IMR-90 (cell line): ENCODE data around the gene JAKMIP2. TPM values are rescaled to one million over a fixed set of nuclear protein-coding genes. Genes with fewer than 3 reads are reported as not detected.

Experiments
- ATAC-seq: fragments of 200-7000 bp; cut with Tn5 transposase; 2 replicates; pipeline ENCODE4 v1.9.1; 2020; ENCODE audit warnings: low read depth, mild to moderate bottlenecking, moderate library complexity
- BruUV-seq: library from RNA; stranded (reverse); fragments of 400-500 nt; replicated peaks from 2 replicates; lab custom pipeline; 2021; lab: Mats Ljungman, UMichigan
- CTCF ChIA-PET: fragments of 300-600 bp; formaldehyde crosslinking; extraction: SDS; loops from one replicate; lab custom pipeline; 2021; ENCODE audit warnings: antibody characterized with exemption; lab: Yijun Ruan, JAX
- POLR2A ChIA-PET: fragments of 300-600 bp; sonication (Branson Sonifier 250); formaldehyde crosslinking; loops from one replicate; lab custom pipeline; 2022; ENCODE audit warnings: antibody characterized with exemption; ENCODE audit not compliant: unreplicated experiment; lab: Charles Lee
- DNase-seq: peaks from one replicate; pipeline ENCODE4 v3.0.0; 2013
- H2AFZ ChIP-seq: replicated peaks from 2 replicates; pipeline ENCODE3; 2013; ENCODE audit warnings: low read length, mild to moderate bottlenecking; ENCODE audit not compliant: poor library complexity
- H2AK5ac ChIP-seq: 2 replicates; pipeline ENCODE4 v1.6.1; 2013; ENCODE audit warnings: low read depth, low read length, inconsistent platforms
- H2AK9ac ChIP-seq: replicated peaks from 2 replicates; pipeline ENCODE3; 2013; ENCODE audit warnings: mild to moderate bottlenecking, low read depth, low read length, moderate library complexity; ENCODE audit not compliant: poor library complexity
- H2BK120ac ChIP-seq: 2 replicates; pipeline ENCODE4 v1.6.1; 2013; ENCODE audit warnings: low read depth, low read length, inconsistent platforms
- H2BK15ac ChIP-seq: 3 replicates; pipeline ENCODE4 v1.6.1; 2013; ENCODE audit warnings: low read depth, low read length, inconsistent platforms
- H2BK20ac ChIP-seq: 2 replicates; pipeline ENCODE4 v1.6.1; 2013; ENCODE audit warnings: low read depth, mild to moderate bottlenecking, inconsistent platforms, low read length, moderate library complexity
- H2BK5ac ChIP-seq: 2 replicates; pipeline ENCODE4 v1.6.1; 2013; ENCODE audit warnings: mild to moderate bottlenecking, low read depth, low read length, inconsistent platforms; ENCODE audit not compliant: poor library complexity, severe bottlenecking
- H3K14ac ChIP-seq: replicated peaks from 2 replicates; pipeline ENCODE4 v1.6.1; 2013; ENCODE audit warnings: low read depth, low read length, inconsistent platforms
- H3K18ac ChIP-seq: 2 replicates; pipeline ENCODE4 v1.6.1; 2013; ENCODE audit warnings: low read depth, low read length, control low read depth
- H3K23ac ChIP-seq: 2 replicates; pipeline ENCODE4 v1.6.1; 2013; ENCODE audit warnings: low read depth, low read length, inconsistent platforms
- H3K27ac ChIP-seq: 2 replicates; pipeline ENCODE4 v1.5.1; 2013; ENCODE audit warnings: mild to moderate bottlenecking, control low read depth, low read length; ENCODE audit not compliant: insufficient read depth
- H3K27me3 ChIP-seq: 2 replicates; pipeline ENCODE4 v1.6.1; 2013; ENCODE audit warnings: low read length; ENCODE audit not compliant: control insufficient read depth, insufficient read depth
- H3K36me3 ChIP-seq: 2 replicates; pipeline ENCODE4 v1.6.1; 2013; ENCODE audit warnings: low read length, mixed read lengths; ENCODE audit not compliant: control insufficient read depth, insufficient read depth
- H3K4ac ChIP-seq: 2 replicates; pipeline ENCODE4 v1.6.1; 2013; ENCODE audit warnings: low read depth, low read length, inconsistent platforms
- H3K4me1 ChIP-seq: 2 replicates; pipeline ENCODE4 v1.6.1; 2013; ENCODE audit warnings: low read length, mixed read lengths; ENCODE audit not compliant: control insufficient read depth, insufficient read depth
- H3K4me2 ChIP-seq: 2 replicates; pipeline ENCODE4 v1.6.1; 2013; ENCODE audit warnings: low read depth, mild to moderate bottlenecking, control low read depth, low read length, moderate library complexity
- H3K4me3 ChIP-seq: 2 replicates; pipeline ENCODE4 v1.5.1; 2013; ENCODE audit warnings: low read depth, mild to moderate bottlenecking, control low read depth, low read length, moderate library complexity; ENCODE audit not compliant: insufficient read depth
- H3K56ac ChIP-seq: 2 replicates; pipeline ENCODE4 v1.6.1; 2013; ENCODE audit warnings: low read length, inconsistent platforms; ENCODE audit not compliant: insufficient read depth; ENCODE audit errors: extremely low read depth
- H3K79me1 ChIP-seq, 2 experiments: 2 replicates each; pipeline ENCODE4 v1.6.1; 2013; ENCODE audit warnings: low read length in 2 of 2, inconsistent platforms in 1 of 2, low read depth in 1 of 2
- H3K9ac ChIP-seq: 2 replicates; pipeline ENCODE4 v1.6.1; 2013; ENCODE audit warnings: low read depth, low read length, control low read depth
- H3K9me1 ChIP-seq: 2 replicates; pipeline ENCODE4 v1.6.1; 2013; ENCODE audit warnings: low read length, inconsistent platforms; ENCODE audit not compliant: insufficient read depth
- H3K9me3 ChIP-seq: 2 replicates; pipeline ENCODE4 v1.6.1; 2013; ENCODE audit warnings: low read length; ENCODE audit not compliant: control insufficient read depth, insufficient read depth
- H4K20me1 ChIP-seq: 2 replicates; pipeline ENCODE4 v1.6.1; 2013; ENCODE audit warnings: low read length, inconsistent platforms; ENCODE audit not compliant: insufficient read depth
- H4K5ac ChIP-seq: 2 replicates; pipeline ENCODE4 v1.6.1; 2013; ENCODE audit warnings: mild to moderate bottlenecking, low read depth, low read length, control low read depth
- H4K8ac ChIP-seq, 2 experiments: 2 replicates each; pipeline ENCODE4 v1.6.1; 2013; ENCODE audit warnings: low read depth in 2 of 2, low read length in 2 of 2, control low read depth in 1 of 2, inconsistent platforms in 1 of 2
- H4K91ac ChIP-seq: 2 replicates; pipeline ENCODE4 v1.6.1; 2013; ENCODE audit warnings: low read depth, low read length, inconsistent platforms; ENCODE audit not compliant: insufficient read depth
- CEBPB ChIP-seq: IDR thresholded peaks from 2 replicates; pipeline ENCODE4 v1.6.1; 2012; ENCODE audit warnings: low read depth, low read length, improper control_type of control experiment
- ELK1 ChIP-seq: fragments of 150-350 bp; IDR thresholded peaks from 2 replicates; pipeline ENCODE4 v1.6.1; 2016; ENCODE audit warnings: low read depth, mild to moderate bottlenecking, low read length, moderate library complexity, borderline replicate concordance
- RCOR1 ChIP-seq: IDR thresholded peaks from 2 replicates; pipeline ENCODE4 v1.6.1; 2012; ENCODE audit warnings: mild to moderate bottlenecking, low read length, improper control_type of control experiment; ENCODE audit not compliant: insufficient replicate concordance
- RFX5 ChIP-seq: IDR thresholded peaks from 2 replicates; pipeline ENCODE4 v1.8.0; 2012; ENCODE audit warnings: low read depth, mild to moderate bottlenecking, low read length, moderate library complexity
- USF2 ChIP-seq: fragments of 150-350 bp; IDR thresholded peaks from 2 replicates; pipeline ENCODE4 v1.6.1; 2017; ENCODE audit warnings: mild to moderate bottlenecking, antibody characterized with exemption, low read length, low read depth
- dilution Hi-C: fragments of 300-500 bp; cut with HindIII; formaldehyde crosslinking; loops from one replicate; pipeline ENCODE4 v1.14.3; 2018; ENCODE audit warnings: low sequenced_read_pairs; ENCODE audit not compliant: unreplicated experiment
- in situ Hi-C: fragments of 300-500 bp; cut with MboI; formaldehyde crosslinking; loops from 3 replicates; pipeline ENCODE4 v1.14.3; 2019; ENCODE audit warnings: low sequenced_read_pairs, inconsistent platforms, mixed read lengths
- intact Hi-C: fragments of 100-400 bp; cut with micrococcal nuclease; formaldehyde crosslinking; loops from 2 replicates; pipeline ENCODE4 v1.10.0; 2022
- polyA plus RNA-seq, 3 experiments: library from polyadenylated mRNA; depleted of rRNA; stranded (reverse); fragments of >200 nt; gene quantifications; 2 replicates each; pipeline ENCODE4 v1.2.3, GENCODE V29; 2012; ENCODE audit warnings: low replicate concordance in 1 of 3
- total RNA-seq: library from RNA; depleted of rRNA; stranded (reverse); fragments of >200 nt; gene quantifications from 2 replicates; pipeline ENCODE4 v1.2.3, GENCODE V29; 2012

Gene JAKMIP2
- total and polyA plus RNA-seq, 2 of the 4 experiments (the other 2 are of a cell fraction), result under 0.01 TPM; not detected in 1

- Histone ChIP-seq H2AK9ac (no peak overlapping the region), H4K8ac (no peak overlapping the region), H3K4me2 (no peak overlapping the region), H3K27ac (no peak overlapping the region), H3K9me1 (no peaks in the 10 kb centered on the region), H3K9ac (no peak overlapping the region), H3K18ac (no peak overlapping the region), H2BK5ac (no peak overlapping the region), H2BK15ac (no peak overlapping the region), H2BK20ac (no peak overlapping the region), H3K56ac (no peak overlapping the region), H3K4me3 (no peak overlapping the region), H3K79me1 (no peaks in the 10 kb centered on the region), H3K9me3 (no peaks in the 10 kb centered on the region), H4K20me1 (no peaks in the 10 kb centered on the region), H3K14ac (no peak overlapping the region), H3K4ac (no peak overlapping the region), H4K5ac (no peak overlapping the region), H3K36me3 (no peaks in the 10 kb centered on the region), H3K23ac (no peak overlapping the region), H3K27me3 (no peaks in the 10 kb centered on the region), H2BK120ac (no peak overlapping the region), H3K4me1 (no peaks in the 10 kb centered on the region), H2AFZ (no peak overlapping the region), H2AK5ac (no peak overlapping the region), H4K91ac (no peak overlapping the region)
- in situ Hi-C loops, result no loop called here
- BruUV-seq, result no TSS peak
- dilution Hi-C loops, result no loop called here
- intact Hi-C loops, result no loop called here
- ChIA-PET CTCF (interaction anchor here (1.2 kb wide), 1 partner anchor 118 kb away, joined by 3 read pairs; no protein-coding TSS in a partner anchor), POLR2A (no interaction called here)
- no peak for TF ChIP-seq ELK1
- no peak for TF ChIP-seq RCOR1
- TF ChIP-seq CEBPB, result no peak
- TF ChIP-seq RFX5, result no peak
- no peak for TF ChIP-seq USF2
- no peak for ATAC-seq
- no peak for DNase-seq
Observed at GRCh38 chr5:147704544-147704943, 78.0 kb downstream of the JAKMIP2 start.
